ENCODE results near the gene SLC38A4.
"Not testable (repeated sequence)": the region's sequence is repeated elsewhere in the genome, so short reads cannot be mapped to it uniquely, and the experiment has no call there.

DNA sequence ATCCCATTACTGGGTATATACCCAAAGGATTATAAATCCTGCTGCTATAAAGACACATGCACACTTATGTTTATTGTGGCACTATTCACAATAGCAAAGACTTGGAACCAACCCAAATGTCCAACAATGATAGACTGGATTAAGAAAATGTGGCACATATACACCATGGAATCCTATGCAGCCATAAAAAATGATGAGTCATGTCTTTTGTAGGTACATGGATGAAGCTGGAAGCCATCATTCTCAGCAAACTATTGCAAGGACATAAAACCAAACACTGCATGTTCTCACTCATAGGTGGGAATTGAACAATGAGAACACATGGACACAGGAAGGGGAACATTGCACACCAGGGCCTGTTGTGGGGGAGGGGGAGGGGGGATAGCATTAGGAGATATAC lies 28.4 kb upstream of the SLC38A4 start:
- TF ChIP-seq, protein P1, sequence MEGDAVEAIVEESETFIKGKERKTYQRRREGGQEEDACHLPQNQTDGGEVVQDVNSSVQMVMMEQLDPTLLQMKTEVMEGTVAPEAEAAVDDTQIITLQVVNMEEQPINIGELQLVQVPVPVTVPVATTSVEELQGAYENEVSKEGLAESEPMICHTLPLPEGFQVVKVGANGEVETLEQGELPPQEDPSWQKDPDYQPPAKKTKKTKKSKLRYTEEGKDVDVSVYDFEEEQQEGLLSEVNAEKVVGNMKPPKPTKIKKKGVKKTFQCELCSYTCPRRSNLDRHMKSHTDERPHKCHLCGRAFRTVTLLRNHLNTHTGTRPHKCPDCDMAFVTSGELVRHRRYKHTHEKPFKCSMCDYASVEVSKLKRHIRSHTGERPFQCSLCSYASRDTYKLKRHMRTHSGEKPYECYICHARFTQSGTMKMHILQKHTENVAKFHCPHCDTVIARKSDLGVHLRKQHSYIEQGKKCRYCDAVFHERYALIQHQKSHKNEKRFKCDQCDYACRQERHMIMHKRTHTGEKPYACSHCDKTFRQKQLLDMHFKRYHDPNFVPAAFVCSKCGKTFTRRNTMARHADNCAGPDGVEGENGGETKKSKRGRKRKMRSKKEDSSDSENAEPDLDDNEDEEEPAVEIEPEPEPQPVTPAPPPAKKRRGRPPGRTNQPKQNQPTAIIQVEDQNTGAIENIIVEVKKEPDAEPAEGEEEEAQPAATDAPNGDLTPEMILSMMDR (IDR thresholded peaks at IDR 0.05; ENCODE audit: low read depth, low read length), result not testable (repeated sequence)
- TF ChIP-seq EZH2phosphoT487 (IDR thresholded peaks at IDR 0.05; ENCODE audit: low read depth), result not testable (repeated sequence)
